SU-DHL-6 (cell line): Measurements from ENCODE around the gene ASTN2.

Experiments used
- H2AFZ ChIP-seq: fragments of 200-600 bp; sonication (generic); 2 replicates; pipeline ENCODE4 v1.6.1; 2014; ENCODE audit warnings: low read depth, mild to moderate bottlenecking, moderate library complexity, mixed read lengths, antibody characterized with exemption, low read length; ENCODE audit not compliant: severe bottlenecking
- H3F3A ChIP-seq: fragments of 200-600 bp; shearing (Covaris generic); 2 replicates; pipeline ENCODE4 v1.6.0; 2016; ENCODE audit warnings: antibody characterized with exemption, mild to moderate bottlenecking; ENCODE audit not compliant: insufficient read depth
- H3K27ac ChIP-seq: fragments of 200-600 bp; sonication (generic); 2 replicates; pipeline ENCODE4 v1.5.1; 2016; ENCODE audit warnings: low read depth, mild to moderate bottlenecking, low read length, moderate library complexity, mixed read lengths
- H3K27me3 ChIP-seq: fragments of 200-600 bp; sonication (generic), shearing (Covaris generic); 2 replicates; pipeline ENCODE4 v1.6.0; 2014; ENCODE audit warnings: mild to moderate bottlenecking, low read length
- H3K36me3 ChIP-seq: fragments of 200-600 bp; sonication (generic); 2 replicates; pipeline ENCODE4 v1.6.1; 2014; ENCODE audit warnings: mild to moderate bottlenecking, low read length, mixed read lengths
- H3K4me2 ChIP-seq: fragments of 300-600, 200-600 bp; shearing (Covaris generic), sonication (generic); 2 replicates; pipeline ENCODE4 v1.6.0; 2014; ENCODE audit warnings: low read length, low read depth, mild to moderate bottlenecking; ENCODE audit not compliant: poor library complexity, severe bottlenecking
- H3K4me3 ChIP-seq: fragments of 200-600 bp; sonication (generic); 2 replicates; pipeline ENCODE4 v1.5.1; 2014; ENCODE audit warnings: antibody characterized with exemption, low read length, mild to moderate bottlenecking, mixed read lengths; ENCODE audit not compliant: insufficient read depth, poor library complexity, severe bottlenecking
- H3K79me2 ChIP-seq: fragments of 200-600 bp; sonication (generic); 2 replicates; pipeline ENCODE4 v1.6.1; 2014; ENCODE audit warnings: mild to moderate bottlenecking, low read length, moderate library complexity; ENCODE audit not compliant: insufficient read depth
- H3K9ac ChIP-seq: fragments of 200-600 bp; sonication (generic); 2 replicates; pipeline ENCODE4 v1.7.0; 2014; ENCODE audit warnings: mild to moderate bottlenecking, low read length
- H3K9me2 ChIP-seq: fragments of 200-600 bp; sonication (generic); replicated peaks from 2 replicates; pipeline ENCODE4 v1.6.1; 2014; ENCODE audit warnings: low read length; ENCODE audit not compliant: insufficient read depth
- H3K9me3 ChIP-seq: fragments of 200-600 bp; sonication (generic); 2 replicates; pipeline ENCODE4 v1.6.1; 2014; ENCODE audit warnings: low read length, mixed read lengths; ENCODE audit not compliant: insufficient read depth
- H4K20me1 ChIP-seq: fragments of 200-600 bp; sonication (generic); 2 replicates; pipeline ENCODE4 v1.6.1; 2014; ENCODE audit warnings: low read depth, mild to moderate bottlenecking, antibody characterized with exemption, low read length, moderate library complexity, mixed read lengths
- CTCF ChIP-seq: fragments of 200-600 bp; sonication (generic); IDR thresholded peaks from one replicate; pipeline ENCODE4 v1.5.1; 2017; ENCODE audit warnings: antibody characterized with exemption, mild to moderate bottlenecking, low read length, moderate library complexity; ENCODE audit not compliant: insufficient read depth, poor library complexity, severe bottlenecking
- EZH2phosphoT487 ChIP-seq: fragments of 200-600 bp; sonication (generic), shearing (Covaris generic); conservative IDR thresholded peaks from 2 replicates; pipeline ENCODE4 v1.6.1; 2018; ENCODE audit warnings: mild to moderate bottlenecking, antibody characterized with exemption, low read length, moderate library complexity, mixed read lengths

Gene ASTN2

GRCh38 chr9:116635908-116636307, 778.9 kb downstream of the ASTN2 start:
- no peak overlapping the region for H3K27ac ChIP-seq
- no peak for TF ChIP-seq CTCF
- TF ChIP-seq EZH2phosphoT487: no peak
- H3K4me3 ChIP-seq: no peak overlapping the region
- no peaks in the 10 kb centered on the region for H3K9me2 ChIP-seq
- H3K9me3 ChIP-seq: no peaks in the 10 kb centered on the region
- no peaks in the 10 kb centered on the region for H4K20me1 ChIP-seq
- H3K9ac ChIP-seq: no peak overlapping the region
- no peaks in the 10 kb centered on the region for H3K79me2 ChIP-seq
- no peaks in the 10 kb centered on the region for H3K27me3 ChIP-seq
- no peaks in the 10 kb centered on the region for H3K36me3 ChIP-seq
- H3K4me2 ChIP-seq: no peak overlapping the region
- H3F3A ChIP-seq: no peaks in the 10 kb centered on the region
- H2AFZ ChIP-seq: no peak overlapping the region

- Histone ChIP-seq H3K36me3 (no peaks in the 10 kb centered on the region), H2AFZ (no peak overlapping the region), H3K27ac (no peak overlapping the region), H3K27me3 (no peaks in the 10 kb centered on the region), H3K4me2 (no peak overlapping the region), H4K20me1 (no peaks in the 10 kb centered on the region), H3F3A (no peaks in the 10 kb centered on the region), H3K9me2 (no peaks in the 10 kb centered on the region), H3K9me3 (no peaks in the 10 kb centered on the region), H3K4me3 (no peak overlapping the region), H3K9ac (no peak overlapping the region), H3K79me2 (no peaks in the 10 kb centered on the region)
- TF ChIP-seq EZH2phosphoT487: no peak
- no peak for TF ChIP-seq CTCF
Observed at GRCh38 chr9:116632990-116633838, 781.6 kb downstream of the ASTN2 start.

GRCh38 chr9:116629634-116630033, 785.2 kb downstream of the ASTN2 start:
- TF ChIP-seq EZH2phosphoT487: no peak
- no peak for TF ChIP-seq CTCF
- Histone ChIP-seq H3K4me3 (no peak overlapping the region), H3K9me2 (no peaks in the 10 kb centered on the region), H3F3A (no peaks in the 10 kb centered on the region), H3K27ac (no peak overlapping the region), H3K36me3 (no peaks in the 10 kb centered on the region), H2AFZ (no peak overlapping the region), H3K9me3 (no peaks in the 10 kb centered on the region), H4K20me1 (no peaks in the 10 kb centered on the region), H3K9ac (no peak overlapping the region), H3K27me3 (no peaks in the 10 kb centered on the region), H3K79me2 (no peaks in the 10 kb centered on the region), H3K4me2 (no peak overlapping the region)
